K562 (cell line): ENCODE results near the gene STK25. TPM values are rescaled to one million over a fixed set of nuclear protein-coding genes. Genes with fewer than 3 reads are reported as not detected.
A peak's percentile ranks its signal among the peaks of the same experiment; 100 is the strongest.

Experiments
- ATAC-seq: fragments of 200-7000 bp; cut with Tn5 transposase; 3 replicates; pipeline ENCODE4 v1.9.1; 2020; ENCODE audit warnings: moderate library complexity
- BruUV-seq: library from RNA; stranded (reverse); fragments of 400-500 nt; replicated peaks from 2 replicates; lab custom pipeline; 2021; lab: Mats Ljungman, UMichigan
- CTCF ChIA-PET: fragments of 300-600 bp; formaldehyde crosslinking; extraction: SDS; loops from one replicate; lab custom pipeline; 2021; ENCODE audit warnings: low intra/inter-chr PET ratio; lab: Yijun Ruan, JAX
- POLR2A ChIA-PET: fragments of 300-600, 350-650 bp; sonication (Branson Sonifier 250); formaldehyde crosslinking; extraction: SDS; loops from one replicate; lab custom pipeline; 2021; ENCODE audit warnings: antibody characterized with exemption, inconsistent platforms; lab: Yijun Ruan, JAX
- DNase-seq, 4 experiments: peaks; one replicate each; pipeline versions ENCODE4 v3.0.0 to v3.0.0-alpha.2; 2011 to 2018; ENCODE audit warnings: low spot score in 3 of 4, mixed read lengths in 3 of 4; ENCODE audit errors: extremely low read depth in 1 of 4
- FAIRE-seq: peaks from 2 replicates; lab custom pipeline; 2011; peaks lifted over from hg19 to GRCh38; lab: Jason Lieb, UNC
- H2AFZ ChIP-seq: 2 replicates; pipeline ENCODE4 v1.6.0; 2011; ENCODE audit warnings: low read depth, low read length, control low read depth, inconsistent platforms
- H3K27ac ChIP-seq: fragments of 200-600 bp; 3 replicates; pipeline ENCODE4 v1.8.0; 2011; ENCODE audit warnings: low read depth, mild to moderate bottlenecking, control low read depth, inconsistent platforms, low read length, moderate library complexity, mixed read lengths; ENCODE audit errors: extremely low read depth
- H3K27me3 ChIP-seq, 2 experiments: fragments of 300-600 bp in 1 of 2; 2 replicates in 1 of 2; 3 replicates in 1 of 2; pipeline versions ENCODE4 v1.6.0 to v1.8.0; 2011; ENCODE audit warnings: inconsistent platforms in 2 of 2, low read length in 2 of 2, mild to moderate bottlenecking in 1 of 2, mixed read lengths in 1 of 2, moderate library complexity in 1 of 2; ENCODE audit not compliant: control insufficient read depth in 2 of 2, insufficient read depth in 2 of 2
- H3K36me3 ChIP-seq: fragments of 300-600 bp; 3 replicates; pipeline ENCODE4 v1.8.0; 2011; ENCODE audit warnings: mild to moderate bottlenecking, low read length, inconsistent platforms; ENCODE audit not compliant: control insufficient read depth, insufficient read depth
- H3K4me1 ChIP-seq, 2 experiments: fragments of 200-600 bp in 1 of 2; replicated peaks in 1 of 2; 2 replicates in 1 of 2; 3 replicates in 1 of 2; pipeline versions ENCODE4 v1.5.1 to v1.8.0; 2011; ENCODE audit warnings: inconsistent platforms in 2 of 2, low read length in 2 of 2, mild to moderate bottlenecking in 1 of 2, mixed read lengths in 1 of 2, moderate library complexity in 1 of 2; ENCODE audit not compliant: control insufficient read depth in 2 of 2, insufficient read depth in 2 of 2
- H3K4me2 ChIP-seq: 2 replicates; pipeline ENCODE4 v1.6.1; 2011; ENCODE audit warnings: low read length, control low read depth, inconsistent platforms, mixed read lengths; ENCODE audit not compliant: insufficient read depth
- H3K4me3 ChIP-seq: fragments of 200-600 bp; sonication (generic), shearing (Covaris generic); 2 replicates; pipeline ENCODE4 v1.5.1; 2016; ENCODE audit warnings: control low read depth, inconsistent platforms
- H3K79me2 ChIP-seq: fragments of 200-600 bp; 3 replicates; pipeline ENCODE4 v1.8.0; 2011; ENCODE audit warnings: low read length, inconsistent platforms; ENCODE audit not compliant: control insufficient read depth, insufficient read depth
- H3K9ac ChIP-seq, 2 experiments: 2 replicates each; pipeline versions ENCODE4 v1.6.0 to v1.6.1; 2011; ENCODE audit warnings: low read depth in 2 of 2, low read length in 2 of 2, control low read depth in 1 of 2, inconsistent platforms in 1 of 2, mild to moderate bottlenecking in 1 of 2, mixed read lengths in 1 of 2; ENCODE audit not compliant: insufficient read depth in 1 of 2
- H3K9me1 ChIP-seq: one replicate; pipeline ENCODE4 v1.6.0; 2011; ENCODE audit warnings: inconsistent platforms, mild to moderate bottlenecking, low read length, moderate library complexity; ENCODE audit not compliant: control insufficient read depth, insufficient read depth
- H3K9me3 ChIP-seq: replicated peaks from 2 replicates; pipeline ENCODE4 v1.5.1; 2011; ENCODE audit warnings: low read depth, low read length, inconsistent platforms; ENCODE audit not compliant: control insufficient read depth, insufficient read depth
- H4K20me1 ChIP-seq: replicated peaks from 2 replicates; pipeline ENCODE4 v1.6.1; 2011; ENCODE audit warnings: low read length, inconsistent platforms, mixed read lengths; ENCODE audit not compliant: control insufficient read depth, insufficient read depth
- C11orf30 ChIP-seq: fragments of 450-650 bp; IDR thresholded peaks from 2 replicates; pipeline ENCODE4 v1.6.1; 2016; ENCODE audit warnings: low read depth, mild to moderate bottlenecking
- E2F8 ChIP-seq: fragments of 450-650 bp; IDR thresholded peaks from 2 replicates; pipeline ENCODE4 v1.7.1; 2018; ENCODE audit warnings: mild to moderate bottlenecking, low read depth; ENCODE audit not compliant: partially characterized antibody
- ETV6 ChIP-seq, 3 experiments: fragments of 150-350 bp in 1 of 3; sonication (generic) in 1 of 3; formaldehyde crosslinking in 1 of 3; IDR thresholded peaks; 2 replicates each; pipeline versions ENCODE4 v1.6.1 to v1.8.0; 2014 to 2022; ENCODE audit warnings: borderline replicate concordance in 2 of 3, low read depth in 2 of 3, antibody characterized with exemption in 1 of 3, low read length in 1 of 3, mild to moderate bottlenecking in 1 of 3, missing genetic modification reagents in 1 of 3
- MYBL2 ChIP-seq, 2 experiments: fragments of 450-650 bp in 1 of 2; sonication (generic) in 1 of 2; formaldehyde crosslinking in 1 of 2; IDR thresholded peaks; 2 replicates each; pipeline versions ENCODE4 v1.6.1 to v1.8.1; 2017 to 2022; ENCODE audit warnings: borderline replicate concordance in 1 of 2, inconsistent platforms in 1 of 2, low read depth in 1 of 2, mild to moderate bottlenecking in 1 of 2, missing genetic modification reagents in 1 of 2, moderate library complexity in 1 of 2
- TEAD2 ChIP-seq: fragments of 450-650 bp; IDR thresholded peaks from 2 replicates; pipeline ENCODE4 v1.6.1; 2016; ENCODE audit warnings: missing genetic modification characterization, control low read depth, missing compliant biosample characterization
- ZNF263 ChIP-seq: sonication (generic); formaldehyde crosslinking; IDR thresholded peaks from 2 replicates; pipeline ENCODE4 v1.8.0; 2022; ENCODE audit warnings: mild to moderate bottlenecking, missing genetic modification reagents, borderline replicate concordance
- WGBS: fragments of 100-300 bp; shearing (Covaris generic); methylation state at CpG from one replicate; pipeline ENCODE4 v1.1.6; 2016; ENCODE audit warnings: low coverage, mixed read lengths; ENCODE audit not compliant: insufficient coverage; ENCODE audit errors: missing lambda C conversion rate; 5-methylcytosine and 5-hydroxymethylcytosine counted together
- in situ Hi-C: fragments of 300-500 bp; cut with MboI; formaldehyde crosslinking; loops from 4 replicates; pipeline ENCODE4 v1.15.0; 2018; ENCODE audit warnings: inconsistent platforms, mixed read lengths
- intact Hi-C: fragments of 100-400 bp; cut with micrococcal nuclease; formaldehyde crosslinking; loops from 2 replicates; pipeline ENCODE4 v1.14.2; 2022
- polyA plus RNA-seq, 8 experiments: library from polyadenylated mRNA; depleted of rRNA in 4 of 8; stranded (reverse) in 5 of 8; unstranded in 3 of 8; fragments of >200 nt; fragmentation: Nextera tagmentation in 2 of 8; fragmentation: Illumina TruSeq in 1 of 8; extraction: Ambion mirVana in 2 of 8; extraction: Trizol in 1 of 8; gene quantifications; 2 replicates each; pipeline versions ENCODE4 v1.2.1 to v1.2.3, GENCODE V29; 2011 to 2014; ENCODE audit warnings: inconsistent platforms in 1 of 8, missing spikeins in 1 of 8
- total RNA-seq, 7 experiments: library from RNA; depleted of rRNA in 6 of 7; stranded (reverse); fragments of >200 nt in 6 of 7; fragmentation: Illumina TruSeq in 2 of 7; extraction: Trizol in 2 of 7; gene quantifications; 2 replicates each; pipeline versions ENCODE4 v1.2.1 to v1.2.3, GENCODE V29; 2011 to 2021; ENCODE audit warnings: low replicate concordance in 1 of 7

The STK25 gene
- total and polyA plus RNA-seq, 9 of the 15 experiments (the other 6 are each of a cell fraction or from before 2014, with no cell fraction given): 5.4 to 177 (median 116) TPM

- TF ChIP-seq E2F8 (no peak), TEAD2 (tag) (no peak)
Measured at GRCh38 chr2:241489088-241489487, 19.3 kb downstream of the STK25 start (continued).

GRCh38 chr2:241485172-241485911 is 23.0 kb downstream of the STK25 start:
- H3K79me2 ChIP-seq: no peaks in the 10 kb centered on the region
- no peak overlapping the region; a peak in 1 of 4 replicates for H3K9ac ChIP-seq
- ATAC-seq: no peak
- peaks cover 2% of the 10 kb centered on the region for H3K9me1 ChIP-seq
- ChIA-PET POLR2A (no interaction called here), CTCF (no interaction called here)
- no peaks in the 10 kb centered on the region for H3K36me3 ChIP-seq
- WGBS: no CpG with 5 or more reads among the region's 1 CpG
- FAIRE-seq: no peak
- H3K4me3 ChIP-seq: no peak overlapping the region
- BruUV-seq: no TSS peak
- no peak for DNase-seq
- H3K4me1 ChIP-seq: peaks cover 13 to 15% of the 10 kb centered on the region in 2 experiments; a peak in 4 of 5 replicates
- H3K9me3 ChIP-seq: no peaks in the 10 kb centered on the region
- in situ Hi-C loops: no loop called here
- no peak for TF ChIP-seq ETV6 (IDR thresholded peaks at IDR 0.05; ENCODE audit: borderline replicate concordance in 1 of 2, low read depth in 2 of 2, low read length in 1 of 2)
- no peak for TF ChIP-seq ETV6 (CRISPR knock-in tag; IDR thresholded peaks at IDR 0.05; ENCODE audit: borderline replicate concordance)
- TF ChIP-seq MYBL2 (IDR thresholded peaks at IDR 0.05; ENCODE audit: low read depth): no peak
- TF ChIP-seq MYBL2 (CRISPR knock-in tag; IDR thresholded peaks at IDR 0.05; ENCODE audit: borderline replicate concordance): no peak
- peak; percentile 92 for TF ChIP-seq ZNF263 (CRISPR knock-in tag)
- TF ChIP-seq C11orf30: no peak
- H4K20me1 ChIP-seq: no peaks in the 10 kb centered on the region
- H3K4me2 ChIP-seq: no peak overlapping the region
- H3K27ac ChIP-seq: no peak overlapping the region
- intact Hi-C loops: no loop called here
- no peaks in the 10 kb centered on the region for H3K27me3 ChIP-seq
- H2AFZ ChIP-seq: no peak overlapping the region
